CD4-positive, alpha-beta T cell (primary cell): ENCODE results near the gene CEP152. TPM values are rescaled to one million over a fixed set of nuclear protein-coding genes. Genes with fewer than 3 reads are reported as not detected.

ENCODE experiments used
- ATAC-seq: fragments of 200-7000 bp; cut with Tn5 transposase; one replicate; pipeline ENCODE4 v1.10.0; 2022; ENCODE audit warnings: mild to moderate bottlenecking; ENCODE audit not compliant: poor library complexity
- CTCF ChIA-PET: fragments of 350-600 bp; sonication (Branson Sonifier 250); formaldehyde crosslinking; loops from one replicate; lab custom pipeline; 2021; ENCODE audit warnings: antibody characterized with exemption, inconsistent platforms; lab: Charles Lee
- POLR2A ChIA-PET: fragments of 350-600 bp; sonication (Branson Sonifier 250); formaldehyde crosslinking; loops from one replicate; lab custom pipeline; 2021; ENCODE audit warnings: antibody characterized with exemption, inconsistent platforms; lab: Charles Lee
- DNase-seq, 14 experiments: peaks; one replicate each; pipeline ENCODE4 v3.0.0-alpha.2; 2013 to 2020; ENCODE audit warnings: mixed read lengths in 2 of 14
- H3K27ac ChIP-seq, 2 donors: one replicate each; pipeline versions ENCODE4 v1.5.1 to v1.7.0; 2013; ENCODE audit warnings: low read length in 2 of 2, low read depth in 1 of 2, mild to moderate bottlenecking in 1 of 2
- H3K27me3 ChIP-seq, 2 experiments: 1 replicate in 1 of 2; 2 replicates in 1 of 2; pipeline versions ENCODE4 v1.6.1 to v1.7.0; 2013; ENCODE audit warnings: low read length in 2 of 2, control low read depth in 1 of 2, mild to moderate bottlenecking in 1 of 2, moderate library complexity in 1 of 2; ENCODE audit not compliant: insufficient read depth in 2 of 2, control insufficient read depth in 1 of 2
- H3K36me3 ChIP-seq: one replicate; pipeline ENCODE4 v1.6.1; 2013; ENCODE audit warnings: low read length, control low read depth; ENCODE audit not compliant: insufficient read depth
- H3K4me1 ChIP-seq: one replicate; pipeline ENCODE4 v1.6.1; 2013; ENCODE audit warnings: low read length, control low read depth; ENCODE audit not compliant: insufficient read depth
- H3K4me3 ChIP-seq: one replicate; pipeline ENCODE4 v1.5.1; 2013; ENCODE audit warnings: mild to moderate bottlenecking, low read length, moderate library complexity
- H3K9me3 ChIP-seq, 2 experiments: 1 replicate in 1 of 2; 2 replicates in 1 of 2; pipeline versions ENCODE4 v1.6.1 to v1.7.0; 2013; ENCODE audit warnings: low read length in 2 of 2, mild to moderate bottlenecking in 2 of 2, control low read depth in 1 of 2, moderate library complexity in 1 of 2; ENCODE audit not compliant: control insufficient read depth in 1 of 2, insufficient read depth in 1 of 2
- H3K27ac Mint-ChIP-seq: one replicate; pipeline ENCODE4 v1.8.0; 2020; ENCODE audit warnings: mixed read lengths
- H3K27me3 Mint-ChIP-seq: one replicate; pipeline ENCODE4 v1.8.0; 2021; ENCODE audit warnings: mixed read lengths
- H3K36me3 Mint-ChIP-seq: one replicate; pipeline ENCODE4 v1.8.0; 2021; ENCODE audit warnings: low read depth, mixed read lengths
- H3K4me1 Mint-ChIP-seq: one replicate; pipeline ENCODE4 v1.8.0; 2021; ENCODE audit warnings: low read depth, mixed read lengths
- H3K4me3 Mint-ChIP-seq: one replicate; pipeline ENCODE4 v1.8.0; 2020; ENCODE audit warnings: mild to moderate bottlenecking, mixed read lengths
- H3K9me3 Mint-ChIP-seq: one replicate; pipeline ENCODE4 v1.8.0; 2020; ENCODE audit warnings: mixed read lengths
- intact Hi-C, 2 experiments: fragments of 100-400 bp; cut with DNase I in 1 of 2; cut with micrococcal nuclease in 1 of 2; formaldehyde crosslinking; loops; one replicate each; pipeline versions ENCODE4 v1.15.1 to v1.9.0; 2023 to 2025; cut with DNase I, micrococcal nuclease
- total RNA-seq, 174 experiments: library from RNA in 2 of 174; stranded (reverse) in 2 of 174; gene quantifications; one replicate each; pipeline ENCODE4 v1.2.3 and lab custom pipeline; 2021 to 2026
- TF ChIP-seq, protein P1 (sequence below): fragments of 200-600 bp; IDR thresholded peaks from one replicate; pipeline ENCODE4 v1.8.0; 2022; ENCODE audit warnings: antibody characterized with exemption, mild to moderate bottlenecking

The CEP152 gene
- total RNA-seq, 2 experiments from 2014 or later, result 5.2 to 6.3 TPM

DNA sequence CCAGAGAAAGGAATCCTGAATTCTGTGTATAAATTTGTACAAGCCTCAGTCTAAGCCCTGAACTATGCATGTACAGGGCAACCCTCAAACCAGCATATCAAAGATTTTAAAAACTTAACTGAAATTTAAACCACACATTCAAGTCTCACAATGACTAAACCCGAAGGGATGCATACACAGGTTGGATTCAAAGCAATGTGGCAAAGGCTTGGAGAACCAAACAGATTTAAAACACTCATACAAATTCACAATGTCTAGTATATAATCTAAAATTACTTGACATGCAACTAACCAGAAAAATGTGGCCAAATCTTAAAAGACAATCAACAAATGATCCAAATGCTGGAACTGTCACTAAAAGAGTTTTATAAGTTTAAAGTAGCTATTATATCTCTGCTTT lies 36.4 kb downstream of the CEP152 start:
- Histone ChIP-seq H3K4me1 (no peaks in the 10 kb centered on the region), H3K27ac (no peak overlapping the region), H3K27me3 (no peaks in the 10 kb centered on the region), H3K9me3 (no peaks in the 10 kb centered on the region), H3K4me3 (no peak overlapping the region), H3K36me3 (peaks cover 9% of the 10 kb centered on the region)
- intact Hi-C loops, result no loop called here
- Mint-ChIP-seq H3K27me3 (no peaks in the 10 kb centered on the region), H3K4me1 (no peaks in the 10 kb centered on the region), H3K27ac (no peak overlapping the region), H3K4me3 (no peak overlapping the region), H3K9me3 (no peaks in the 10 kb centered on the region), H3K36me3 (peaks cover 67% of the 10 kb centered on the region)
- CTCF ChIA-PET, result no interaction called here
- POLR2A ChIA-PET, result no interaction called here
- ATAC-seq (no peak), DNase-seq (no peak)
- TF ChIP-seq, protein P1, sequence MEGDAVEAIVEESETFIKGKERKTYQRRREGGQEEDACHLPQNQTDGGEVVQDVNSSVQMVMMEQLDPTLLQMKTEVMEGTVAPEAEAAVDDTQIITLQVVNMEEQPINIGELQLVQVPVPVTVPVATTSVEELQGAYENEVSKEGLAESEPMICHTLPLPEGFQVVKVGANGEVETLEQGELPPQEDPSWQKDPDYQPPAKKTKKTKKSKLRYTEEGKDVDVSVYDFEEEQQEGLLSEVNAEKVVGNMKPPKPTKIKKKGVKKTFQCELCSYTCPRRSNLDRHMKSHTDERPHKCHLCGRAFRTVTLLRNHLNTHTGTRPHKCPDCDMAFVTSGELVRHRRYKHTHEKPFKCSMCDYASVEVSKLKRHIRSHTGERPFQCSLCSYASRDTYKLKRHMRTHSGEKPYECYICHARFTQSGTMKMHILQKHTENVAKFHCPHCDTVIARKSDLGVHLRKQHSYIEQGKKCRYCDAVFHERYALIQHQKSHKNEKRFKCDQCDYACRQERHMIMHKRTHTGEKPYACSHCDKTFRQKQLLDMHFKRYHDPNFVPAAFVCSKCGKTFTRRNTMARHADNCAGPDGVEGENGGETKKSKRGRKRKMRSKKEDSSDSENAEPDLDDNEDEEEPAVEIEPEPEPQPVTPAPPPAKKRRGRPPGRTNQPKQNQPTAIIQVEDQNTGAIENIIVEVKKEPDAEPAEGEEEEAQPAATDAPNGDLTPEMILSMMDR, result no peak

DNA sequence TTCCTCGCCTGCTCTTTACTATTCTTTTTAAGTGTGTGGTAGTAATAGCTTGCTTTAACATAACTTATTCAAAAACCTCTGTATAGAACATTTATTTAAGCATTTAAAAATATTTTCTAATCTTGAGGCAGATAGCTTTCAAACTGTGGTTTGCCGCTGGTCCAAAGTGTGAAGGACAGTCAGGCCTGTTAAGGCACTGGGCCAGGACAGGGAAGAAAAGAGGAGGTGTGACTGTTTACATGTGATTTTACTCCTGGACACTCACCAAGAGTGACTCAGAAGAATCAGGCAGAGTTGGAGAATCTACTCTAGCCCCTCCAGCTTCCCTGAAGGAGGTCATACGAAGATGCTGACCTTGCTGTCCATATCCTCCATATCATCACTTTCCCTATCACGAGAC lies 44.7 kb downstream of the CEP152 start:
- H3K9me3 Mint-ChIP-seq, result no peaks in the 10 kb centered on the region
- DNase-seq, result no peak
- ATAC-seq, result no peak
- no peaks in the 10 kb centered on the region for H3K27me3 Mint-ChIP-seq
- H3K27ac Mint-ChIP-seq, result no peak overlapping the region
- Histone ChIP-seq H3K36me3 (peaks cover 39% of the 10 kb centered on the region), H3K27ac (no peak overlapping the region), H3K4me1 (no peaks in the 10 kb centered on the region), H3K4me3 (no peak overlapping the region), H3K27me3 (no peaks in the 10 kb centered on the region), H3K9me3 (no peaks in the 10 kb centered on the region)
- peaks cover 79% of the 10 kb centered on the region for H3K36me3 Mint-ChIP-seq
- TF ChIP-seq, protein P1, result no peak
- POLR2A ChIA-PET, result no interaction called here
- intact Hi-C loops, result no loop called here
- CTCF ChIA-PET, result no interaction called here
- H3K4me3 Mint-ChIP-seq, result no peak overlapping the region
- H3K4me1 Mint-ChIP-seq, result no peaks in the 10 kb centered on the region

DNA sequence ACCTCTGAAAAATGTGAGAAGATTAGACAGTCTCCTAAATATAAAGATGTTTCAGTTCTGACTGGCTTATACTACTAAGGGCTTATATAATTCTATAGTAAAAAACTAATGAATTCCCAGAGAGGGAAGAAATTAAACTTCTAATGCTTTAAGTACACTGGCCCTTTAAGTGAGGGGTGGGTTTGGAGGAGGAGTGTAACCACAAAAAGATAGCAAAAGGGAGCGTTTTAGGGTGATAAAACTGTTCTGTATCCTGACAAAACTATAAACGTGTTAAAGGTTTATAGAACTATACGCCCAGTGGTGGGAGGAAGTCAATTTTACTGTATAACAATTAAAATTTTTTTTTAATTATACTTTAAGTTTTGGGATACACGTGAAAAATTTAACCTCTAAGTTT lies 45.8 kb downstream of the CEP152 start:
- H3K4me3 Mint-ChIP-seq, result no peak overlapping the region
- H3K27me3 ChIP-seq, result no peaks in the 10 kb centered on the region
- no peaks in the 10 kb centered on the region for H3K4me1 Mint-ChIP-seq
- POLR2A ChIA-PET, result no interaction called here
- H3K4me1 ChIP-seq, result no peaks in the 10 kb centered on the region
- H3K36me3 ChIP-seq, result peaks cover 39% of the 10 kb centered on the region
- no peak overlapping the region for H3K27ac ChIP-seq
- intact Hi-C loops, result no loop called here
- no peaks in the 10 kb centered on the region for H3K9me3 Mint-ChIP-seq
- ATAC-seq, result no peak
- H3K27me3 Mint-ChIP-seq, result no peaks in the 10 kb centered on the region
- H3K4me3 ChIP-seq, result no peak overlapping the region
- no peak for DNase-seq
- H3K27ac Mint-ChIP-seq, result no peak overlapping the region
- TF ChIP-seq, protein P1, result no peak
- CTCF ChIA-PET, result no interaction called here
- no peaks in the 10 kb centered on the region for H3K9me3 ChIP-seq
- peaks cover 75% of the 10 kb centered on the region for H3K36me3 Mint-ChIP-seq
